Activated CD8-positive, alpha-beta memory T cell treated with anti-CD3 and anti-CD28 coated beads, Interleukin-2, amount 50 U/mL, for 1 hour (primary cell): Measurements from ENCODE around the gene MAP3K6.

Source experiments
- DNase-seq: peaks from one replicate; pipeline ENCODE4 v3.0.0-alpha.2; 2020; ENCODE audit errors: extremely low read depth

Gene MAP3K6

GRCh38 chr1:27372808-27373690 is 6.3 kb upstream of the MAP3K6 start:
- no peak for DNase-seq

DNA sequence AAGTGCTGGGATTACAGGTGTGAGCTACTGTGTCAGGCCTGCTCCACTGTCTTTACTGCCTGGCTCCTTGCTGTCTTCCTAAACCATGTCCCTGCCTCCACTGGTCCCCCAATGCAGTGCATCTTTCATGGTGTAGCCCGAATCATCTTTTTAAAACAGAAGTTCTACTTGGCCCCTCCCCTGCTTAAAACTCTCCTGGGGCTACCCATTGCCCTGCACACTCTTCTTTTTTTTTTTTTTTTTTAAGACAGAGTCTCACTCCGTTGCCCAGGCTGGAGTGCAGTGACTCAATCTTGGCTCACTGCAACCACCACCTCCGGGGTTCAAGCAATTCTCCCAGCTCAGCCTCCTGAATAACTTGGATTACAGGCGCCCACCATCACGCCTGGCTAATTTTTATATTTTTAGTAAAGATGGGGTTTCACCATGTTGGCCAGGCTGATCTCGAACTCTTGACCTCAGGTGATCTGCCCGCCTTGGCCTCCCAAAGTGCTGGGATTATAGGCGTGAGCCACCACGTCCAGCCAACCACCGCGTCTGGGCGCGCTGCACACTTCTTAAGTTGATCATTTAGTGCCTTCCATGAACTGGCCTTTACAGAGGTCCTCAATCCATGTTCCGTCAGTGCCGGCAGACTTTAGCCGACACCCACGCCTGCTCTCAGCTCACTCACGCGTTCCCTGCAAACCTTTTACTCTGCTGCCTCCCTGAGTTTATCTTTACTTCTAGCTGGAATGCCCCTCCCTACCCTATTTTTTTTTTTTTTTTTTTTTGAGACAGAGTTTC is 5.5 kb upstream of the MAP3K6 start:
- DNase-seq: no peak

DNA sequence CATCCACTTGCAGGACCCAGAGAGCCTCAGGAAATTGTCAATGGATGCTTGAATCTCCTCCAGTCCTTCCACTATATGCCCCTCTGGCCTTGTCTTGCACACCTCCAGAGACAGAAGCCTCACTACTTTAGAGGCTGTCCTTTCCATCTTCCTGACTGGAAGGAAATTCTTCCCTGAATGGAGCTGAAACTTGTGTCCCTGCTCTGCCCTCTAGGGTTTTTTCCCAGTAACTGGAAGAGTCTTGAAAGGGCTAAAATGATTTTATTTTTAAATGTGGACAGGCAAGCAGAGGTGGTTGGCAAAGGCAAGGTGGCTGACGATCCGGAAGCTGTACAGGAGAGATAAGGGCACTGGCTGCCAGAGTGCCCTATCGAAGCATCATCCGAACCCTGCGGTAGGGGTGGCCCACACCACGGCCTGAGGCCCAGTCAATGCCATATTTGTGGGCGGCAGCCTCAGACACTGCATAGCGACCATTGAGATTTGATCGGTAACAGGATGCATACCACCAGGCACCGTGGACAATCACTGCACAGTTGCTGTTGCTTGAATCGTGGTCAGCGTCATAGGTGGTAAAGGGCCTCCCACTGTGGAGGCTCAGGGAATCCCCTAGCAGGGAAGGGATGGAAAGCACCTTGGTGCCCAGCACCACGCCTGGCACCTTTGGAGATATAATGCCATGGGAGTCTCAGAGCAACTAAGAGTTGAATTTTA is 2.3 kb upstream of the MAP3K6 start:
- no peak for DNase-seq

GRCh38 chr1:27367160-27367650 is 444 bp upstream of the MAP3K6 start:
- DNase-seq: no peak

DNA sequence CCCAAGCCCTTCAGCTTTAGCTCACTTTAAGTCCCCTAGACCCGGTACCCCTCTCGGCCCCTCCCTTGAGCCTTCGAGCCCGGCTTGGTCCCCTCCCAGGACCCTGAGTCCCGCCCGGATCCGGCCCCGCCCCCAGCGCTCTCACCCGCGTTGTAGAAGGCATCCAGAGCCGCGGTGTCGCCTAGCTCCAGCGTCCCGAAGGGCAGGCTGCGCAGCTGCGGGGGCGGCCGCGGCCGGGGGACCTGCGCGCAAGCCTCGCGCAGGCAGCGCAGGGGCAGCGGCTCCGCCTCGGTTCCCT is 699 bp downstream of the MAP3K6 start:
- DNase-seq: no peak

GRCh38 chr1:27365372-27366112 is 1.2 kb downstream of the MAP3K6 start:
- DNase-seq: no peak

GRCh38 chr1:27364696-27365371 is 1.9 kb downstream of the MAP3K6 start:
- no peak for DNase-seq

GRCh38 chr1:27363766-27364695 is 2.7 kb downstream of the MAP3K6 start:
- DNase-seq: no peak

GRCh38 chr1:27361553-27361952 is 5.2 kb downstream of the MAP3K6 start:
- DNase-seq: no peak

DNA sequence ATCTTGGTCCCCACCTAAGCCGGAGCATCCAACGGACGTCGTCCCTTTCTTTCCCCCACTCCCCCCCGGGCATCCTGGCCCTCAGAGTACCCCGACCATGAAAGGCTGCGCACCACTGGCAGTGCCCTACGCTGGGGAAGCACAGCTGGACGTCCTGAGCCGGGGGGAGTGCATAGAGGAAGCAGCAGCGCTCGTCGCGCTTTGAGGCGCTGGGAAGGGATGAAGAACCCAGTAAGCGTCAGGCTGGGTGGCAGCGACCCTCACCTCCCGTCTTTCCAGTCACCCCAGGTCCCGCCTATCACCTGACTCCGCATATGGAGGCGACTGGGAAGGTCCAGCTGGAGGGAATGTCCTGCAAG is 5.7 kb downstream of the MAP3K6 start:
- no peak for DNase-seq

DNA sequence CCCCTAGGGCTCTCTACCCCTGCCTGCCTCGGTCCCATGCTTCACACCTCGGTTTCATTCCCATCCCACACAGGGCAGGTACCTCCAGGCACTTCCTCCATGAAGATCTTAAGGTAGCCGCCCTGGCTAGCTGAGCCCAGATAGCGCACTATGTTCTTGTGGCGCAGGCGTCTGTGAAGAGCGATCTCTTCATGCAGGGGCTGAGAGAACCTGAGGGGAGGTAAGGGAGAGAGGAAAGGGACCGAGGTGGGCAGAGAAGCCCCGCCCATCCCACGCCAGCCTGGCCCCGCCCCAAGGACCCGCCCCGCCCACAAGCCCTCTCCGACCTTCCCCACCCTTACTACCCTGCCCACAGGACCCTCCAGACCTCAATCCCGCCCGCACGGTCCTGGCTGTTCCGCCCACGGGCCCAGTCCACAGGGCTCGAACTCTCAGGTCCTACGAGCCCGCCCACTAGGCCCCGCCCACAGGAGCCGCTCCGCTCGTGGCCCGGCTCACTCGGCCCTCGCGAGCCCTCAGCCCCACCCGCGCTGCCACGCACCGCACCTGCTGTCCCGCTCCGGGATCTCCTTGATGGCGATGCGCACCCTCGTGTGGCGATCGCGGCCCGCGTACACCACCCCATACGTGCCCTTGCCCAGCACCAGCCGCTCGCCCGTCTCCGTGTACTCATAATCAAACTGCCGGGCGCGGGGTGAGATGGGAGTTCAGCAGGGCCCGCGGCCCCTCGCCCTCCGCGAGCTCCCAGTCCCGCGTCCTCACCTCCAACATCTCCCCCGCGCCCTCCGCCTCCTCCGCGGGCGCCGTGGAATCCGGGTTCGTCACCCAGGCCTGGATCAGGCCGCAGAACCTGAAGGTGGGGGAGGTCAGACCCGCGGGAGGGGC is 6.4 kb downstream of the MAP3K6 start:
- DNase-seq: no peak

- DNase-seq: no peak
Observed at GRCh38 chr1:27359822-27360158, 7.0 kb downstream of the MAP3K6 start.

DNA sequence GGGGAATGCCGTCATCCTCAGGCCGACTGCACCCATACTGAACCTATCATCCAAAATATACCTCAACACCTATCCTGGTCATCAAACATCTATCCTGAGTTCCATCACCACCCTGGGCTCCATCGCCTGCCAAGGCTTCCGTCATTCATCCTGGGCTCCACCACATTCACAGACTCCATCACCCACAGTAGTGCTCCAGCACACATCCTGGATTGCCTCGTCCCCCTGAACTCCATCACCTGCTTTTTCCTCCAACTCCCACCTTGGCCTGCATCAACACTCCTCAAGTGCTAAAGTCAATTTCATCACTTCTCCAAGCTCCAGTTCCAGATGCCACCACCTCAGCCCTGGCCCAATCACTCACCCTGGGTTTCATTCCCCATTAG is 7.8 kb downstream of the MAP3K6 start:
- no peak for DNase-seq

- DNase-seq: no peak
Observed at GRCh38 chr1:27358038-27358927, 8.5 kb downstream of the MAP3K6 start.

- no peak for DNase-seq
Observed at GRCh38 chr1:27357281-27358037, 9.3 kb downstream of the MAP3K6 start.

DNA sequence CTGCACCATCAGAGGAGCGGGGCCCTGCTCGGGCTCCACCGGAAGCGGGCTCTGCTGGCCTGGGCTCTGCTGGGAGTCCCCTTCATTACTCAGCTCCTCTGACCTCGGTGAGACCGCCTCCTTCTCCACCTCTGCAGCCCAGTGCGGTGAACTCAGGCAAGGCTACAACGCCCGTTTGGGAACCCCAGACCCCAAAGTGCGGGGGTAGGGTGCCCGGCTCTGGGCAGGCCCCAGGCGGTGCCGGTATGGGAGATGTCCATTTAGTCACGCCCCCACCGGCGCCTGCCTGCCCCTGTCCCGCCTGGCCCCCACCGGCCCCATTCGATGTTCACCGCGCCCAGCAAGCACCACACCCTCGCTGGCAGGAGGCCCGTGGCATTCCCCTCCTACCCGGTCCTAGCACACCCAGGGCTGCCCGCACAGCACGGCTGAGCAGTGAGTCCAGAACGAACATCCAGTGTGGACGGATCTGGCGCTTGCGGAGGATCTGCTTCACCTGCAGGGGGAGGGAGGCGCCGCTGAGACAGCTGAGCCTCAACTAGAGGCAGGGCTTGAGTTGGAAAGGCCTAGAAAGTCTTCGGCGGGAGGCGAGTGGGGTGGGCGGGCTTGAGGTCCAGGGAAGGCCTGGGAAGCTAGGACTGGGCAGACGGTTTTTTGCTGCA is 10.0 kb downstream of the MAP3K6 start:
- no peak for DNase-seq

DNA sequence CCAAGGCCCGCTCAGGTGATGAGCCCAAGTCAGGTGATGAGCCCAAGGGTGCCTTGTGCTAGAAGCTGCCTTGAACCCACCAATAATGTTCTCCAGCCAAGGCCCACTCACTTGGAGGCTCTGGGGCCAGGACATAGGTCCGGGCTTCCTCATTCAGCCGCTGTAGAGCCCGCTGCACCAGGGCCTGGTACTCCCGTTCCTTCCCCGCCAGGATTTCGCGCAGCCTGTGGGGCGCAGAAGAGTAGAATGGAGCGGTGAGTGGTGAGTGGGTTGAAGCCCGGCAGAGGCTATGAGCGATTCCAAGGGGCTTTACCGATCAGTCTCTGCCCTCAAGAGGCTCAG is 10.5 kb downstream of the MAP3K6 start:
- no peak for DNase-seq
